Ovary (tissue), 9 donors: Measurements from ENCODE around the gene C9orf78. TPM values are rescaled to one million over a fixed set of nuclear protein-coding genes. Genes with fewer than 3 reads are reported as not detected.

Experiments used
- DNase-seq, 5 donors: peaks; one replicate each; pipeline ENCODE4 v3.0.0-alpha.2; 2019 to 2020
- H3K27ac ChIP-seq, 2 donors: fragments of 200-600 bp; one replicate each; pipeline versions ENCODE4 v1.5.1 to v1.8.0; 2019 to 2022
- H3K27me3 ChIP-seq: fragments of 200-600 bp; one replicate; pipeline ENCODE4 v1.8.0; 2022
- H3K36me3 ChIP-seq: fragments of 200-600 bp; sonication (generic); one replicate; pipeline ENCODE4 v1.5.1; 2019
- H3K4me1 ChIP-seq: one replicate; pipeline ENCODE4 v1.8.1; 2013; ENCODE audit warnings: mild to moderate bottlenecking, moderate library complexity; ENCODE audit not compliant: insufficient read depth
- H3K4me3 ChIP-seq: fragments of 200-600 bp; sonication (generic); one replicate; pipeline ENCODE4 v1.5.1; 2017
- H3K9me3 ChIP-seq, 2 donors: fragments of 200-600 bp in 1 of 2; sonication (generic) in 1 of 2; one replicate each; pipeline versions ENCODE4 v1.5.1 to v1.8.1; 2013 to 2019; ENCODE audit warnings: mild to moderate bottlenecking in 1 of 2, moderate library complexity in 1 of 2
- CTCF ChIP-seq, 3 donors: fragments of 450-650 bp in 2 of 3; fragments of 200-600 bp in 1 of 3; IDR thresholded peaks; one replicate each; pipeline versions ENCODE4 v1.5.1 to v1.8.0; 2016 to 2022; ENCODE audit warnings: antibody characterized with exemption in 3 of 3, mild to moderate bottlenecking in 1 of 3
- EP300 ChIP-seq: sonication (generic); formaldehyde crosslinking; IDR thresholded peaks from one replicate; pipeline ENCODE4 v1.6.1; 2017; ENCODE audit warnings: antibody characterized with exemption
- POLR2A ChIP-seq: fragments of 450-650 bp; IDR thresholded peaks from one replicate; pipeline ENCODE4 v1.6.1; 2017; ENCODE audit warnings: antibody characterized with exemption, mild to moderate bottlenecking, moderate library complexity
- WGBS, 3 donors: extraction: QIAGEN DNeasy Blood & Tissue Kit in 1 of 3; methylation state at CpG; one replicate each; pipeline versions ENCODE4 v1.1.5 to v1.1.7; 2013 to 2017; 5-methylcytosine and 5-hydroxymethylcytosine counted together
- intact Hi-C, 4 donors: fragments of 100-400 bp; cut with DNase I; formaldehyde crosslinking; loops; one replicate each; pipeline versions ENCODE4 v1.11.0 to v1.15.1; 2022 to 2023
- polyA plus RNA-seq, 2 donors: library from polyadenylated mRNA; stranded (reverse); fragments of 200-250 nt in 1 of 2; fragments of 350-450 nt in 1 of 2; fragmentation: Illumina TruSeq in 1 of 2; extraction: RNeasy Lipid Tissue Mini Kit (QIAGEN cat#74804) in 1 of 2; gene quantifications; one replicate each; pipeline ENCODE4 v1.2.3, GENCODE V29; 2013 to 2014
- total RNA-seq, 7 donors: library from RNA; depleted of rRNA in 2 of 7; stranded (reverse); fragments of >200 nt in 2 of 7; fragmentation: NEBNext Ultra II Directional in 3 of 7; extraction: Animal tissue kit (Norgen Biotek cat#: 25700) in 3 of 7; gene quantifications; one replicate each; pipeline versions ENCODE4 v1.1.0 to v1.2.4, GENCODE V29; 2016 to 2023
- donor health status: DM: no; HTN: no; CAD: no; lungs with moderate emphysema.
- donor health status: DM: no; HTN: no; CAD: no.
- donor health status: Bipolar disorder and iron deficiency.
- donor health status: DM: yes; HTN: yes; CAD: no.
- donor health status: DM: no; HTN: no; CAD: no.
- donor health status: DM: yes; HTN: yes; CAD: no.

C9orf78 gene
- total and polyA plus RNA-seq, 9 donors: 34.1 to 130 (median 38.3) TPM

GRCh38 chr9:129852579-129852978, 17.5 kb upstream of the C9orf78 start:
- intact Hi-C loops: no loop called here
- WGBS, 3 donors: 69 to 85% (median 76%) methylated on average over 5 of the region's 5 CpGs
- TF ChIP-seq POLR2A: no peak
- no peak for TF ChIP-seq EP300
- no peak for TF ChIP-seq CTCF (IDR thresholded peaks at IDR 0.05)
- H3K4me3 ChIP-seq: no peak overlapping the region
- H3K27ac ChIP-seq: no peak overlapping the region
- no peaks in the 10 kb centered on the region for H3K27me3 ChIP-seq
- H3K9me3 ChIP-seq: no peaks in the 10 kb centered on the region
- no peaks in the 10 kb centered on the region for H3K36me3 ChIP-seq
- H3K4me1 ChIP-seq: no peaks in the 10 kb centered on the region
- DNase-seq: no peak

GRCh38 chr9:129851821-129852220, 16.7 kb upstream of the C9orf78 start:
- TF ChIP-seq EP300 (no peak), POLR2A (no peak), CTCF (IDR thresholded peaks at IDR 0.05) (no peak)
- no peak overlapping the region for H3K27ac ChIP-seq
- WGBS, 3 donors: 58 to 76% (median 59%) methylated on average over 5 of the region's 5 CpGs
- intact Hi-C loops: no loop called here
- H3K9me3 ChIP-seq: no peaks in the 10 kb centered on the region
- no peak overlapping the region for H3K4me3 ChIP-seq
- H3K27me3 ChIP-seq: no peaks in the 10 kb centered on the region
- DNase-seq: no peak
- no peaks in the 10 kb centered on the region for H3K4me1 ChIP-seq
- H3K36me3 ChIP-seq: no peaks in the 10 kb centered on the region

- TF ChIP-seq EP300 (no peak), CTCF (IDR thresholded peaks at IDR 0.05) (no peak), POLR2A (no peak)
These were observed 15.9 kb upstream of the C9orf78 start for GRCh38 chr9:129850821-129851550.

GRCh38 chr9:129849901-129850300, 14.8 kb upstream of the C9orf78 start:
- H3K4me3 ChIP-seq: no peak overlapping the region

More at GRCh38 chr9:129850821-129851550, 15.9 kb upstream of the C9orf78 start:
- no peaks in the 10 kb centered on the region for H3K4me1 ChIP-seq
- no peaks in the 10 kb centered on the region for H3K27me3 ChIP-seq
- no peak for DNase-seq
- H3K9me3 ChIP-seq: no peaks in the 10 kb centered on the region
- H3K4me3 ChIP-seq: no peak overlapping the region
- intact Hi-C loops: no loop called here
- H3K36me3 ChIP-seq: no peaks in the 10 kb centered on the region
- WGBS, 3 donors: 82 to 87% (median 84%) methylated on average over 6 of the region's 6 CpGs
- no peak overlapping the region for H3K27ac ChIP-seq

More at GRCh38 chr9:129849901-129850300, 14.8 kb upstream of the C9orf78 start:
- Histone ChIP-seq H3K9me3 (no peaks in the 10 kb centered on the region), H3K36me3 (no peaks in the 10 kb centered on the region), H3K27me3 (no peaks in the 10 kb centered on the region), H3K27ac (no peak overlapping the region), H3K4me1 (no peaks in the 10 kb centered on the region)
- 78 to 83% (median 81%) methylated on average over 6 of the region's 6 CpGs for WGBS, 3 donors
- DNase-seq: no peak
- intact Hi-C loops: no loop called here
- TF ChIP-seq EP300 (no peak), POLR2A (no peak), CTCF (IDR thresholded peaks at IDR 0.05) (no peak)
